ENCODE data around the gene MISFA.
"Not testable (repeated sequence)": the region's sequence is repeated elsewhere in the genome, so short reads cannot be mapped to it uniquely, and the experiment has no call there.

Gene MISFA

GRCh38 chr11:18618342-18619025 is 18.9 kb downstream of the MISFA start:
- DNase-seq, result no peak

GRCh38 chr11:18623707-18624106 is 24.1 kb downstream of the MISFA start:
- DNase-seq, result no peak

- no peak for DNase-seq
Observed at GRCh38 chr11:18624161-18624560, 24.6 kb downstream of the MISFA start.

GRCh38 chr11:18632841-18633240 is 33.3 kb downstream of the MISFA start:
- DNase-seq, result no peak

- DNase-seq, result peak; percentile 66
Observed at GRCh38 chr11:18633256-18634139, 33.9 kb downstream of the MISFA start.

- peak; percentile 100 for DNase-seq
Observed at GRCh38 chr11:18634140-18635032, 34.8 kb downstream of the MISFA start, which contains the start of gene SPTY2D1. Gene SPTY2D1 (minus strand): TSS chr11:18634342. CDS start chr11:18634257, 85 bp downstream.

GRCh38 chr11:18641677-18642076 is 42.1 kb downstream of the MISFA start:
- DNase-seq, result no peak

- DNase-seq, result not testable (repeated sequence)
Observed at GRCh38 chr11:18643034-18643433, 43.4 kb downstream of the MISFA start.

- DNase-seq, result no peak
Observed at GRCh38 chr11:18650353-18650752, 50.8 kb downstream of the MISFA start.

GRCh38 chr11:18650859-18651557 is 51.4 kb downstream of the MISFA start:
- peak; percentile 86 for DNase-seq

All from hematopoietic multipotent progenitor cell treated with erythropoietin and hydrocortisone succinate and interleukin-3 and kit ligand, for 4 days (in vitro differentiated cells).